Measurements from ENCODE around the gene MAJIN.

The MAJIN gene

DNA sequence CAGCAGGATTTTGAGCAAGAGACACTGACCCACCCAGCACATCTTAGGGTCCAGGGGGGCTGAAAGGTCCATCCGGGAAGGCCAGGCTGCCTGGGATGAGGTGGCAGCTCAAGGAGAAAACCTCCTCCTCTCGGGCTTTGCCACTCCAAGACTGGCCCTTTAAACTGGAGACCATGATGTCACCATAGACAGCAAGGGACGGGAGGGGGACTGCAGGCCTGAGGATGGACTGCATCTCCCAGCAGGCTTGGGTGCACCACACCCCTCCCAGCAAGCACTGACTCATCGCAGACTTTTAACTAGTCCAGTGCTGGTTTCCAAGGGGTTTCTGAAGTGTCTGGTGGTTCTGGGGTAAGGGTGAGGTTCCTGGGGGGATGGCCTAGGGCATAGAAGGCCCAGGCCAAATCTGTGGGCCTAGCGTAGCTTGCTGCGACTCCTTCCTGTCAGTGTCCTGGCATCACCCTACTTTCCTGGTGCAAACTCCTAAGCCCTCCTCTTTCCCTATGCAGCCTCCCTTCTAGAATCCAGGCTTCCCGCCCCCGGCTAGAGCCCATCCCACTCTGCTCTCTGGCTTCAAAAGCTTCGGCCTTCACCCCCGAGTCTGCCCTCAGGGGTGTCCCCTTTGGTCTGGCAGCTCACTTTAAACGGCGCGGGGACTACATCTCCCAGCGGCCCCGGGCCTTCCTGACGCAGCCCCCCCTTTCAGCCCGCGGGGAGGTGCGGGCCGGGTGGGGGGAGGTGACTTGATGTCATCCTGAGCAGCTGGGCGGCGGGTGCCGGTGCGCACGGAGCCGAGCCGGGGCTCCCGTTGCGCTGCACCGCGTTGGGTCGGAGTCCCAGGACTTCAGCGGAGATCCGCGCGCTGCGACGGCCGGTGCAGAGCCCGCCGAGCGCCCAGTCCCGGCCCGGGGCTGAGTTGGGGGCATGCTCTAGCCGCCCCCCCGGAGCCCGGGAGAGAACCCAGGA is 47.7 kb downstream of the MAJIN start, which contains the start of gene PPP2R5B:
TSS of gene PPP2R5B (plus strand) at position 746 of the 966 bp plus-strand sequence. CDS start 1,046 bp downstream, outside the sequence.
- Histone ChIP-seq H3K4ac (ENCODE audit: low read depth, low read length) (peak within 1 kb of the TSS; percentile 19), H2BK15ac (replicated peaks; ENCODE audit: low read depth) (no peak within 1 kb of the TSS), H2BK120ac (ENCODE audit: low read depth, low read length) (no peak within 1 kb of the TSS), H3K79me1 (ENCODE audit: low read length) (no peaks in the 10 kb centered on the region), H3K4me2 (ENCODE audit: low read length) (peak within 1 kb of the TSS; percentile 96), H3K4me1 (ENCODE audit: control insufficient read depth, low read depth, low read length) (no peaks in the 10 kb centered on the region), H4K5ac (ENCODE audit: low read length) (no peak within 1 kb of the TSS), H2AK5ac (ENCODE audit: low read length) (no peak within 1 kb of the TSS), H3K9ac (ENCODE audit: low read length) (peak within 1 kb of the TSS; percentile 82), H3K23ac (ENCODE audit: low read length) (no peak within 1 kb of the TSS), H4K8ac (ENCODE audit: low read depth, low read length) (no peak within 1 kb of the TSS), H3K27ac (ENCODE audit: low read depth, low read length) (no peak within 1 kb of the TSS), H3K27me3 (ENCODE audit: insufficient read depth, low read length, poor library complexity) (no peaks in the 10 kb centered on the region), H3K18ac (ENCODE audit: low read length) (peak within 1 kb of the TSS; percentile 34), H2BK5ac (ENCODE audit: low read length) (peak within 1 kb of the TSS; percentile 93), H3K56ac (ENCODE audit: low read length) (peak within 1 kb of the TSS; percentile 91), H3K36me3 (ENCODE audit: control insufficient read depth, insufficient read depth, low read length) (no peaks in the 10 kb centered on the region), H3K79me2 (ENCODE audit: control insufficient read depth, insufficient read depth, low read length) (no peaks in the 10 kb centered on the region), H3K4me3 (ENCODE audit: low read length) (peak within 1 kb of the TSS; percentile 54)
- DNase-seq = peak; percentile 96
- no CpG with 5 or more reads among the region's 47 CpGs for WGBS (ENCODE audit: extremely low coverage, insufficient coverage, low lambda C conversion rate)

DNA sequence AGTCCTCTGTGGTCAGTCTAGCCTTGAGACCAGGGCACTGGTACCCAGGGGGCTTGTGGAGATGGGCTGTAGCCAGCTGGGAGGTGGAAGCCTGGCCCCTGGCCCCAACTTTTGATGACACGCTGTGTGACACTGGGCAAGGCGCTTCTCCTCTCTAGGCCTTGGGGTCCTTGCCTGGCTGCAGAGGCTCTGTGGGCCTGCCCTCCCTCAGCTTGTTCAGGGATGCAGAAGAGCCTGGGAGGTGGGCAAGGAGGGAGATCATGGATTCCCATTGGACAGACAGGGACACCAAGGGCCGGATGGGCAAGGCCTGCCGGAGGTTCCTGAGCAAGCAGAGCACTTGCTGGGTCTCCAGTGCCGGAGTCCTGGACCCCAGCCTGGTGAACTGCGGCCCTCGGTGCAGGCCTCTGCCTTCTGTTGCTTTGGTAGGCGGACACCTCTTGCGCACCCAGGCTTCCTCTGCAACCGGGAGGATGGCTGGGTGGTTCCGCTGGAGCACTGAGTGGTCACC is 48.7 kb downstream of the MAJIN start:
- H3K4me1 ChIP-seq (ENCODE audit: control insufficient read depth, low read depth, low read length) = no peaks in the 10 kb centered on the region
- H2BK120ac ChIP-seq (ENCODE audit: low read depth, low read length) = no peak overlapping the region
- WGBS (ENCODE audit: extremely low coverage, insufficient coverage, low lambda C conversion rate) = no CpG with 5 or more reads among the region's 11 CpGs
- H2BK15ac ChIP-seq (replicated peaks; ENCODE audit: low read depth) = no peak overlapping the region
- no peaks in the 10 kb centered on the region for H3K79me1 ChIP-seq (ENCODE audit: low read length)
- no peak overlapping the region for H4K5ac ChIP-seq (ENCODE audit: low read length)
- DNase-seq = no peak
- H2AK5ac ChIP-seq (ENCODE audit: low read length) = no peak overlapping the region
- no peaks in the 10 kb centered on the region for H3K27me3 ChIP-seq (ENCODE audit: insufficient read depth, low read length, poor library complexity)
- H3K4me3 ChIP-seq (ENCODE audit: low read length) = no peak overlapping the region
- no peak overlapping the region for H3K4me2 ChIP-seq (ENCODE audit: low read length)
- H3K56ac ChIP-seq (ENCODE audit: low read length) = peak overlapping the region; percentile 29
- no peak overlapping the region for H4K8ac ChIP-seq (ENCODE audit: low read depth, low read length)
- no peak overlapping the region for H3K9ac ChIP-seq (ENCODE audit: low read length)
- H3K27ac ChIP-seq (ENCODE audit: low read depth, low read length) = no peak overlapping the region
- no peaks in the 10 kb centered on the region for H3K79me2 ChIP-seq (ENCODE audit: control insufficient read depth, insufficient read depth, low read length)
- no peak overlapping the region for H2BK5ac ChIP-seq (ENCODE audit: low read length)
- no peaks in the 10 kb centered on the region for H3K36me3 ChIP-seq (ENCODE audit: control insufficient read depth, insufficient read depth, low read length)
- H3K4ac ChIP-seq (ENCODE audit: low read depth, low read length) = no peak overlapping the region
- no peak overlapping the region for H3K18ac ChIP-seq (ENCODE audit: low read length)
- H3K23ac ChIP-seq (ENCODE audit: low read length) = no peak overlapping the region

DNA sequence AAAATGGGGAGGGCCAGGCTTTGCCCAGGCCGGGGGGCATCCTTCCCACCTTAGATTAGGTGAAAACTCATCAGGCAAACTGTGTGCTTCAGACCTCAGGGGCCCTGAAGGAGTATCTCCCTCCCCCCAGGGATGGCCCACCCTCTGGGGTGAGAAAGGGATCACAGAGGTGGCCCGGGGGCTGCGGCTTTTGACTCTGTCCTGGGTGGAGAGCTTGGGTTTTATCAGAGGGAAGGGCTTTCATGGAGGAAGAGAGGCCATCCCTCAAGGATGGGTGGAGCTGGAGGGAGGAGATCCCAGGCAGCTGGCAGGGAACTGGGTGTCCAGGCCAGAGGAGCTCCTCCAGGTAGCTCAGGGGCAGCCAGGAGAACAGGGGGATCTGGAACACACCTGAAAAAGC is 50.5 kb downstream of the MAJIN start:
- no peak overlapping the region for H2BK5ac ChIP-seq (ENCODE audit: low read length)
- no peak overlapping the region for H4K5ac ChIP-seq (ENCODE audit: low read length)
- no peak overlapping the region for H3K9ac ChIP-seq (ENCODE audit: low read length)
- no peaks in the 10 kb centered on the region for H3K27me3 ChIP-seq (ENCODE audit: insufficient read depth, low read length, poor library complexity)
- no peaks in the 10 kb centered on the region for H3K4me1 ChIP-seq (ENCODE audit: control insufficient read depth, low read depth, low read length)
- H3K23ac ChIP-seq (ENCODE audit: low read length) = no peak overlapping the region
- no peak overlapping the region for H3K27ac ChIP-seq (ENCODE audit: low read depth, low read length)
- H4K8ac ChIP-seq (ENCODE audit: low read depth, low read length) = no peak overlapping the region
- H3K4ac ChIP-seq (ENCODE audit: low read depth, low read length) = no peak overlapping the region
- H3K36me3 ChIP-seq (ENCODE audit: control insufficient read depth, insufficient read depth, low read length) = no peaks in the 10 kb centered on the region
- DNase-seq = no peak
- H3K4me3 ChIP-seq (ENCODE audit: low read length) = no peak overlapping the region
- H3K18ac ChIP-seq (ENCODE audit: low read length) = no peak overlapping the region
- no CpG with 5 or more reads among the region's 3 CpGs for WGBS (ENCODE audit: extremely low coverage, insufficient coverage, low lambda C conversion rate)
- H2AK5ac ChIP-seq (ENCODE audit: low read length) = no peak overlapping the region
- H3K79me2 ChIP-seq (ENCODE audit: control insufficient read depth, insufficient read depth, low read length) = no peaks in the 10 kb centered on the region
- no peak overlapping the region for H2BK15ac ChIP-seq (replicated peaks; ENCODE audit: low read depth)
- peaks cover under 1% of the 10 kb centered on the region for H3K79me1 ChIP-seq (ENCODE audit: low read length)
- H3K56ac ChIP-seq (ENCODE audit: low read length) = no peak overlapping the region
- H3K4me2 ChIP-seq (ENCODE audit: low read length) = no peak overlapping the region
- no peak overlapping the region for H2BK120ac ChIP-seq (ENCODE audit: low read depth, low read length)

DNA sequence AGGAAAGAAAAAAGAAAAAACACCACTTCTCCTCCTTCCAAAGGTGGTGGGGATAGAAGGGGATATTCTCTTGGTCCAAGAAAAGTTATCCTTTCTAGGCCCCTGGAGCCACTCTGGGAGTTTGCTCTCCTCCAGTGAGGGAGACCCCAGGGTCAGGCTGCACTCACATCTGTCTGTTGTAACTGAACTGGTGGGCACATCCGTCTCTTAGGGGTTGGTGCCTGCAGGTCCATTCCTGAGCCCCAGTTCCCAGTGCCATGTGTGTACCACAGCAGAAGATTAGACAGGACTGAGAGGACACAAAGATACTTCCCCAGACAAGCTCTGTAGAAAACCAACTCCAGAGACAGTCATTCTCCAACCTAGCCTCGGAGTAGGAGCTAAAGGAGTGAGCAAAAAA is 51.8 kb downstream of the MAJIN start:
- Histone ChIP-seq H3K4me2 (ENCODE audit: low read length) (no peak overlapping the region), H2AK5ac (ENCODE audit: low read length) (no peak overlapping the region), H2BK15ac (replicated peaks; ENCODE audit: low read depth) (no peak overlapping the region), H3K79me1 (ENCODE audit: low read length) (peaks cover 2% of the 10 kb centered on the region), H3K79me2 (ENCODE audit: control insufficient read depth, insufficient read depth, low read length) (no peaks in the 10 kb centered on the region), H3K18ac (ENCODE audit: low read length) (no peak overlapping the region), H3K56ac (ENCODE audit: low read length) (no peak overlapping the region), H3K9ac (ENCODE audit: low read length) (no peak overlapping the region), H2BK5ac (ENCODE audit: low read length) (no peak overlapping the region), H4K5ac (ENCODE audit: low read length) (no peak overlapping the region), H3K27me3 (ENCODE audit: insufficient read depth, low read length, poor library complexity) (no peaks in the 10 kb centered on the region), H3K23ac (ENCODE audit: low read length) (no peak overlapping the region), H2BK120ac (ENCODE audit: low read depth, low read length) (no peak overlapping the region), H4K8ac (ENCODE audit: low read depth, low read length) (no peak overlapping the region), H3K36me3 (ENCODE audit: control insufficient read depth, insufficient read depth, low read length) (no peaks in the 10 kb centered on the region), H3K4ac (ENCODE audit: low read depth, low read length) (no peak overlapping the region), H3K4me1 (ENCODE audit: control insufficient read depth, low read depth, low read length) (no peaks in the 10 kb centered on the region), H3K4me3 (ENCODE audit: low read length) (no peak overlapping the region), H3K27ac (ENCODE audit: low read depth, low read length) (no peak overlapping the region)
- no peak for DNase-seq
- WGBS (ENCODE audit: extremely low coverage, insufficient coverage, low lambda C conversion rate) = no CpG with 5 or more reads among the region's 2 CpGs

DNA sequence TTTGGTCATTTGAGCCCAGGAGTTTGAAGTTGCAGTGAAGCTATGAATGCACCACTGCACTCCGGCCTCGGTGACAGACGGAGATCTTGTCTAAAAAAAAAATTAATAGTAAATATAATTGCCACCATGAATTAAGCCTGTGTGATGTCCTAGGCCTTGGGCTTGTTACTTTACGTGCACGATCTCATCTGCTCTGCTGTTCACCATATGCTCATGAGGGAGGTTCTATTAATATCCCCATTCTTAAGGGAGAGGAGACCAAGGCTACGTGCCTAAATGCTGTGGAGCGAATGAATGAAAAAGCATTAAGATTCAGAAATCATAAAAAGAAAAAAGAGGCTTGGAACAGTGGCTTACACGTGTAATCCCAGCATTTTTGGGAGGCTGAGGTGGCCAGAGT is 52.3 kb downstream of the MAJIN start:
- no peaks in the 10 kb centered on the region for H3K79me2 ChIP-seq (ENCODE audit: control insufficient read depth, insufficient read depth, low read length)
- no peak for DNase-seq
- H3K18ac ChIP-seq (ENCODE audit: low read length) = no peak overlapping the region
- WGBS (ENCODE audit: extremely low coverage, insufficient coverage, low lambda C conversion rate) = no CpG with 5 or more reads among the region's 8 CpGs
- H3K27ac ChIP-seq (ENCODE audit: low read depth, low read length) = no peak overlapping the region
- H3K27me3 ChIP-seq (ENCODE audit: insufficient read depth, low read length, poor library complexity) = no peaks in the 10 kb centered on the region
- H3K4me1 ChIP-seq (ENCODE audit: control insufficient read depth, low read depth, low read length) = no peaks in the 10 kb centered on the region
- no peak overlapping the region for H3K4me3 ChIP-seq (ENCODE audit: low read length)
- H2AK5ac ChIP-seq (ENCODE audit: low read length) = no peak overlapping the region
- H2BK120ac ChIP-seq (ENCODE audit: low read depth, low read length) = no peak overlapping the region
- H3K9ac ChIP-seq (ENCODE audit: low read length) = no peak overlapping the region
- no peak overlapping the region for H3K4me2 ChIP-seq (ENCODE audit: low read length)
- no peaks in the 10 kb centered on the region for H3K36me3 ChIP-seq (ENCODE audit: control insufficient read depth, insufficient read depth, low read length)
- no peak overlapping the region for H4K5ac ChIP-seq (ENCODE audit: low read length)
- H2BK15ac ChIP-seq (replicated peaks; ENCODE audit: low read depth) = no peak overlapping the region
- H2BK5ac ChIP-seq (ENCODE audit: low read length) = no peak overlapping the region
- no peak overlapping the region for H3K56ac ChIP-seq (ENCODE audit: low read length)
- peaks cover 2% of the 10 kb centered on the region for H3K79me1 ChIP-seq (ENCODE audit: low read length)
- no peak overlapping the region for H3K23ac ChIP-seq (ENCODE audit: low read length)
- H4K8ac ChIP-seq (ENCODE audit: low read depth, low read length) = no peak overlapping the region
- H3K4ac ChIP-seq (ENCODE audit: low read depth, low read length) = no peak overlapping the region

All from mesendoderm (in vitro differentiated cells).